A549 (cell line): ENCODE data around the gene PRR3.

Experiments used
- BCL3 ChIP-seq: fragments of >200 bp; sonication (Bioruptor Twin); formaldehyde crosslinking; IDR thresholded peaks from 3 replicates; pipeline ENCODE4 v1.6.1; 2016
- CEBPB ChIP-seq, 2 experiments: fragments of >200 bp in 1 of 2; sonication (Bioruptor Twin) in 1 of 2; formaldehyde crosslinking in 1 of 2; IDR thresholded peaks; 2 replicates each; pipeline ENCODE4 v1.6.1; 2012 to 2016
- CTCF ChIP-seq: fragments of >200 bp; sonication (Bioruptor Twin); formaldehyde crosslinking; IDR thresholded peaks from 3 replicates; pipeline ENCODE4 v1.5.1; 2016
- MAFK ChIP-seq: fragments of 450-650 bp; IDR thresholded peaks from 2 replicates; pipeline ENCODE4 v1.6.1; 2014; ENCODE audit not compliant: partially characterized antibody
- MAX ChIP-seq: IDR thresholded peaks from 2 replicates; pipeline ENCODE4 v1.6.1; 2012
- MAZ ChIP-seq: fragments of 150-350 bp; IDR thresholded peaks from 2 replicates; pipeline ENCODE4 v1.6.1; 2014; ENCODE audit warnings: antibody characterized with exemption, low read depth, low read length, borderline replicate concordance
- PBX3 ChIP-seq: IDR thresholded peaks from 2 replicates; pipeline ENCODE4 v1.6.1; 2012
- REST ChIP-seq: fragments of 200-600 bp; sonication (generic); IDR thresholded peaks from 2 replicates; pipeline ENCODE4 v1.6.1; 2016; ENCODE audit warnings: antibody characterized with exemption, mild to moderate bottlenecking, moderate library complexity
- RFX5 ChIP-seq: fragments of 450-650 bp; IDR thresholded peaks from 2 replicates; pipeline ENCODE4 v1.7.1; 2014; ENCODE audit warnings: antibody characterized with exemption, mild to moderate bottlenecking, moderate library complexity
- SMC3 ChIP-seq: fragments of >200 bp; sonication (Bioruptor Twin); formaldehyde crosslinking; IDR thresholded peaks from 3 replicates; pipeline ENCODE4 v1.6.1; 2018; ENCODE audit warnings: inconsistent platforms
- USF2 ChIP-seq: fragments of 450-650 bp; IDR thresholded peaks from 2 replicates; pipeline ENCODE4 v1.6.1; 2014; ENCODE audit warnings: antibody characterized with exemption

- no peak for TF ChIP-seq BCL3
- TF ChIP-seq MAFK = no peak
- TF ChIP-seq CEBPB (IDR thresholded peaks at IDR 0.05) = no peak
- no peak for TF ChIP-seq REST
- no peak for TF ChIP-seq CTCF
- TF ChIP-seq USF2 = no peak
- no peak for TF ChIP-seq SMC3
- TF ChIP-seq MAX = no peak
- TF ChIP-seq PBX3 = no peak
- TF ChIP-seq RFX5 = no peak
- TF ChIP-seq MAZ = no peak
Observed at GRCh38 chr6:30560930-30561329, 3.8 kb downstream of the PRR3 start.
